H9 (cell line): ENCODE measurements around the gene SLC22A31. TPM values are rescaled to one million over a fixed set of nuclear protein-coding genes. Genes with fewer than 3 reads are reported as not detected.

Experiments used
- DNase-seq: peaks from one replicate; pipeline ENCODE4 v3.0.0-alpha.2; 2017
- H2AFZ ChIP-seq: one replicate; pipeline ENCODE4 v1.6.1; 2013; ENCODE audit warnings: mild to moderate bottlenecking, low read length, control low read depth, moderate library complexity
- H2AK5ac ChIP-seq: 2 replicates; pipeline ENCODE4 v1.6.1; 2013; ENCODE audit warnings: low read length, control low read depth, mixed read lengths; ENCODE audit not compliant: insufficient read length
- H2BK120ac ChIP-seq: one replicate; pipeline ENCODE4 v1.6.1; 2013; ENCODE audit warnings: low read depth, mild to moderate bottlenecking, low read length, control low read depth, inconsistent platforms; ENCODE audit not compliant: poor library complexity, severe bottlenecking
- H2BK12ac ChIP-seq: 2 replicates; pipeline ENCODE4 v1.6.1; 2013; ENCODE audit warnings: low read length, control low read depth, mixed read lengths, low read depth; ENCODE audit not compliant: insufficient read length
- H2BK15ac ChIP-seq: 2 replicates; pipeline ENCODE4 v1.6.1; 2013; ENCODE audit warnings: low read depth, low read length, control low read depth
- H2BK20ac ChIP-seq: one replicate; pipeline ENCODE4 v1.6.1; 2013; ENCODE audit warnings: low read depth, mild to moderate bottlenecking, low read length, control low read depth, inconsistent platforms; ENCODE audit not compliant: poor library complexity, severe bottlenecking
- H2BK5ac ChIP-seq: 2 replicates; pipeline ENCODE4 v1.6.1; 2013; ENCODE audit warnings: low read length, control low read depth, mixed read lengths; ENCODE audit not compliant: insufficient read length
- H3K14ac ChIP-seq: 2 replicates; pipeline ENCODE4 v1.6.1; 2013; ENCODE audit warnings: low read length, control low read depth; ENCODE audit not compliant: insufficient read depth
- H3K18ac ChIP-seq: 2 replicates; pipeline ENCODE4 v1.6.1; 2013; ENCODE audit warnings: low read depth, mild to moderate bottlenecking, mixed read lengths, low read length, control low read depth; ENCODE audit not compliant: insufficient read length
- H3K23ac ChIP-seq: 2 replicates; pipeline ENCODE4 v1.6.1; 2013; ENCODE audit warnings: low read length, control low read depth, mixed read lengths, low read depth; ENCODE audit not compliant: insufficient read length
- H3K23me2 ChIP-seq: 2 replicates; pipeline ENCODE4 v1.6.1; 2013; ENCODE audit warnings: low read depth, mild to moderate bottlenecking, mixed read lengths, low read length, control low read depth; ENCODE audit not compliant: insufficient read length, poor library complexity, severe bottlenecking
- H3K27ac ChIP-seq: 2 replicates; pipeline ENCODE4 v1.5.1; 2013; ENCODE audit warnings: low read length, control low read depth, mixed read lengths, low read depth; ENCODE audit not compliant: insufficient read length
- H3K27me3 ChIP-seq: 2 replicates; pipeline ENCODE4 v1.6.1; 2013; ENCODE audit warnings: low read length, control low read depth, inconsistent platforms; ENCODE audit not compliant: insufficient read depth
- H3K4ac ChIP-seq: 2 replicates; pipeline ENCODE4 v1.6.1; 2013; ENCODE audit warnings: low read depth, mild to moderate bottlenecking, control low read depth, inconsistent platforms, low read length, moderate library complexity
- H3K4me1 ChIP-seq: 2 replicates; pipeline ENCODE4 v1.6.1; 2013; ENCODE audit warnings: low read length, control low read depth, inconsistent platforms; ENCODE audit not compliant: insufficient read depth
- H3K4me2 ChIP-seq: 2 replicates; pipeline ENCODE4 v1.6.1; 2013; ENCODE audit warnings: low read length, control low read depth, mixed read lengths; ENCODE audit not compliant: insufficient read length, insufficient read depth
- H3K56ac ChIP-seq: 2 replicates; pipeline ENCODE4 v1.6.1; 2013; ENCODE audit warnings: low read depth, mild to moderate bottlenecking, mixed read lengths, low read length, control low read depth; ENCODE audit not compliant: insufficient read length
- H3K79me1 ChIP-seq: 2 replicates; pipeline ENCODE4 v1.6.1; 2013; ENCODE audit warnings: low read depth, mild to moderate bottlenecking, moderate library complexity, low read length, control low read depth, inconsistent platforms; ENCODE audit not compliant: insufficient read depth, poor library complexity, severe bottlenecking
- H3K79me2 ChIP-seq: 2 replicates; pipeline ENCODE4 v1.6.1; 2013; ENCODE audit warnings: low read length, control low read depth, inconsistent platforms; ENCODE audit not compliant: insufficient read depth
- H3K9ac ChIP-seq: 2 replicates; pipeline ENCODE4 v1.6.1; 2013; ENCODE audit warnings: low read length, control low read depth, mixed read lengths; ENCODE audit not compliant: insufficient read length; ENCODE audit errors: extremely low read depth
- H3K9me3 ChIP-seq: one replicate; pipeline ENCODE4 v1.6.1; 2013; ENCODE audit warnings: low read depth, low read length, inconsistent platforms; ENCODE audit not compliant: control insufficient read depth
- H3T11ph ChIP-seq: one replicate; pipeline ENCODE4 v1.6.1; 2013; ENCODE audit warnings: mild to moderate bottlenecking, low read length, control low read depth, inconsistent platforms
- H4K20me1 ChIP-seq: one replicate; pipeline ENCODE4 v1.6.1; 2013; ENCODE audit not compliant: control insufficient read depth, insufficient read length, insufficient read depth
- H4K5ac ChIP-seq: 2 replicates; pipeline ENCODE4 v1.6.1; 2013; ENCODE audit warnings: low read depth, mild to moderate bottlenecking, mixed read lengths, low read length, control low read depth; ENCODE audit not compliant: insufficient read length
- H4K8ac ChIP-seq: replicated peaks from 2 replicates; pipeline ENCODE4 v1.6.1; 2013; ENCODE audit warnings: low read length, control low read depth, mixed read lengths, low read depth; ENCODE audit not compliant: insufficient read length
- H4K91ac ChIP-seq: 2 replicates; pipeline ENCODE4 v1.6.1; 2013; ENCODE audit warnings: low read depth, mild to moderate bottlenecking, moderate library complexity, mixed read lengths, low read length, control low read depth; ENCODE audit not compliant: insufficient read length
- H3K27ac Mint-ChIP-seq, 3 experiments: 2 replicates in 2 of 3; 3 replicates in 1 of 3; pipeline ENCODE4 v1.8.0; 2020 to 2021; ENCODE audit warnings: mixed read lengths in 3 of 3, mild to moderate bottlenecking in 1 of 3, moderate library complexity in 1 of 3
- H3K27me3 Mint-ChIP-seq: 2 replicates; pipeline ENCODE4 v1.8.0; 2021; ENCODE audit warnings: low read depth, mild to moderate bottlenecking, moderate library complexity, mixed read lengths
- H3K36me3 Mint-ChIP-seq, 3 experiments: 2 replicates in 2 of 3; 3 replicates in 1 of 3; pipeline ENCODE4 v1.8.0; 2020 to 2021; ENCODE audit warnings: low read depth in 3 of 3, mixed read lengths in 3 of 3; ENCODE audit not compliant: insufficient read depth in 1 of 3
- H3K4me1 Mint-ChIP-seq, 2 experiments: 2 replicates each; pipeline ENCODE4 v1.8.0; 2020; ENCODE audit warnings: mixed read lengths in 2 of 2
- H3K4me3 Mint-ChIP-seq, 2 experiments: 2 replicates in 1 of 2; 3 replicates in 1 of 2; pipeline ENCODE4 v1.8.0; 2020 to 2021; ENCODE audit warnings: mild to moderate bottlenecking in 2 of 2, mixed read lengths in 2 of 2, moderate library complexity in 1 of 2
- H3K9me3 Mint-ChIP-seq, 2 experiments: 2 replicates in 1 of 2; 3 replicates in 1 of 2; pipeline ENCODE4 v1.8.0; 2020; ENCODE audit warnings: mild to moderate bottlenecking in 2 of 2, mixed read lengths in 2 of 2, moderate library complexity in 1 of 2
- WGBS: extraction: QIAGEN DNeasy Blood & Tissue Kit; methylation state at CpG from one replicate; pipeline ENCODE4 v1.1.7; 2013; ENCODE audit warnings: missing lambda C conversion rate, low lambda C conversion rate, mixed read lengths; ENCODE audit not compliant: insufficient read length; ENCODE audit errors: extremely low coverage; 5-methylcytosine and 5-hydroxymethylcytosine counted together
- total RNA-seq: library from RNA; stranded (reverse); gene quantifications from 2 replicates; pipeline ENCODE4 v1.2.1, GENCODE V29; 2021
- TF ChIP-seq, protein P1 (sequence below): fragments of 200-600 bp; sonication (generic); conservative IDR thresholded peaks from 3 replicates; pipeline ENCODE4 v1.8.0; 2021; ENCODE audit warnings: antibody characterized with exemption, mild to moderate bottlenecking

SLC22A31 gene
- total RNA-seq, 1 experiment from 2014 or later: 7.7 TPM

GRCh38 chr16:89149386-89149785 is 51.0 kb downstream of the SLC22A31 start:
- peaks cover 12 to 24% of the 10 kb centered on the region in 2 experiments; a peak in 4 of 5 replicates for H3K9me3 Mint-ChIP-seq
- Histone ChIP-seq H2BK20ac (no peak overlapping the region), H3K4ac (no peak overlapping the region), H3K27me3 (no peaks in the 10 kb centered on the region), H3K4me1 (no peaks in the 10 kb centered on the region), H2AK5ac (no peak overlapping the region), H3K27ac (no peak overlapping the region), H3K4me2 (no peak overlapping the region), H2BK120ac (no peak overlapping the region), H3K23me2 (no peaks in the 10 kb centered on the region), H3K18ac (no peak overlapping the region), H3K79me1 (no peaks in the 10 kb centered on the region), H3K23ac (no peak overlapping the region), H4K8ac (no peak overlapping the region), H2BK12ac (no peak overlapping the region), H3T11ph (no peak overlapping the region), H2AFZ (no peak overlapping the region), H3K9ac (no peak overlapping the region), H3K79me2 (no peaks in the 10 kb centered on the region), H4K91ac (no peak overlapping the region), H2BK5ac (no peak overlapping the region), H2BK15ac (no peak overlapping the region), H4K5ac (no peak overlapping the region), H4K20me1 (no peaks in the 10 kb centered on the region), H3K9me3 (peaks cover 14% of the 10 kb centered on the region), H3K14ac (no peak overlapping the region), H3K56ac (no peak overlapping the region)
- no peak overlapping the region for H3K4me3 Mint-ChIP-seq
- H3K36me3 Mint-ChIP-seq: peaks cover 29 to 59% (median 54%) of the 10 kb centered on the region in 3 experiments
- no peak overlapping the region; a peak in 1 of 7 replicates for H3K27ac Mint-ChIP-seq
- H3K4me1 Mint-ChIP-seq: no peaks in the 10 kb centered on the region
- WGBS: no CpG with 5 or more reads among the region's 9 CpGs
- no peaks in the 10 kb centered on the region; the same call in 1 of the 2 replicates for H3K27me3 Mint-ChIP-seq
- TF ChIP-seq, protein P1, sequence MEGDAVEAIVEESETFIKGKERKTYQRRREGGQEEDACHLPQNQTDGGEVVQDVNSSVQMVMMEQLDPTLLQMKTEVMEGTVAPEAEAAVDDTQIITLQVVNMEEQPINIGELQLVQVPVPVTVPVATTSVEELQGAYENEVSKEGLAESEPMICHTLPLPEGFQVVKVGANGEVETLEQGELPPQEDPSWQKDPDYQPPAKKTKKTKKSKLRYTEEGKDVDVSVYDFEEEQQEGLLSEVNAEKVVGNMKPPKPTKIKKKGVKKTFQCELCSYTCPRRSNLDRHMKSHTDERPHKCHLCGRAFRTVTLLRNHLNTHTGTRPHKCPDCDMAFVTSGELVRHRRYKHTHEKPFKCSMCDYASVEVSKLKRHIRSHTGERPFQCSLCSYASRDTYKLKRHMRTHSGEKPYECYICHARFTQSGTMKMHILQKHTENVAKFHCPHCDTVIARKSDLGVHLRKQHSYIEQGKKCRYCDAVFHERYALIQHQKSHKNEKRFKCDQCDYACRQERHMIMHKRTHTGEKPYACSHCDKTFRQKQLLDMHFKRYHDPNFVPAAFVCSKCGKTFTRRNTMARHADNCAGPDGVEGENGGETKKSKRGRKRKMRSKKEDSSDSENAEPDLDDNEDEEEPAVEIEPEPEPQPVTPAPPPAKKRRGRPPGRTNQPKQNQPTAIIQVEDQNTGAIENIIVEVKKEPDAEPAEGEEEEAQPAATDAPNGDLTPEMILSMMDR: no peak
- no peak for DNase-seq
